HEK293 (cell line): ENCODE measurements around the gene ZNF618.

ENCODE experiments used
- ATF2 ChIP-seq: fragments of 450-650 bp; formaldehyde crosslinking; IDR thresholded peaks from 2 replicates; pipeline ENCODE4 v1.5.1; 2016; ENCODE audit warnings: missing biosample characterization, missing genetic modification characterization, low read depth
- CTCF ChIP-seq: fragments of 450-650 bp; formaldehyde crosslinking; IDR thresholded peaks from 2 replicates; pipeline ENCODE4 v1.5.1; 2016; ENCODE audit warnings: missing biosample characterization, missing genetic modification characterization
- MZF1 ChIP-seq: fragments of 450-650 bp; formaldehyde crosslinking; IDR thresholded peaks from 2 replicates; pipeline ENCODE4 v1.5.1; 2017; ENCODE audit warnings: missing biosample characterization, missing genetic modification characterization, borderline replicate concordance
- PATZ1 ChIP-seq: fragments of 450-650 bp; formaldehyde crosslinking; IDR thresholded peaks from 2 replicates; pipeline ENCODE4 v1.5.1; 2016; ENCODE audit warnings: missing biosample characterization, missing genetic modification characterization
- REST ChIP-seq: fragments of 450-650 bp; formaldehyde crosslinking; IDR thresholded peaks from 2 replicates; pipeline ENCODE4 v1.5.1; 2016; ENCODE audit warnings: missing biosample characterization, missing genetic modification characterization
- TCF7L2 ChIP-seq: IDR thresholded peaks from 2 replicates; pipeline ENCODE4 v1.6.1; 2011; ENCODE audit warnings: low read depth, mild to moderate bottlenecking, inconsistent platforms, low read length, moderate library complexity, borderline replicate concordance
- TRIM28 ChIP-seq: IDR thresholded peaks from 2 replicates; pipeline ENCODE4 v1.6.1; 2011; ENCODE audit warnings: low read length, control low read depth, borderline replicate concordance
- ZBTB21 ChIP-seq: fragments of 450-650 bp; formaldehyde crosslinking; IDR thresholded peaks from 2 replicates; pipeline ENCODE4 v1.5.1; 2017; ENCODE audit warnings: missing biosample characterization, missing genetic modification characterization
- ZBTB44 ChIP-seq: fragments of 450-650 bp; IDR thresholded peaks from 2 replicates; pipeline ENCODE4 v1.5.1; 2018; ENCODE audit warnings: missing biosample characterization, mild to moderate bottlenecking, missing genetic modification characterization
- ZBTB8A ChIP-seq: fragments of 450-650 bp; formaldehyde crosslinking; IDR thresholded peaks from 2 replicates; pipeline ENCODE4 v1.5.1; 2016; ENCODE audit warnings: missing biosample characterization, missing genetic modification characterization
- ZNF10 ChIP-seq: fragments of 450-650 bp; formaldehyde crosslinking; IDR thresholded peaks from 2 replicates; pipeline ENCODE4 v1.5.1; 2017; ENCODE audit warnings: missing biosample characterization, missing genetic modification characterization
- ZNF362 ChIP-seq: fragments of 450-650 bp; formaldehyde crosslinking; IDR thresholded peaks from 2 replicates; pipeline ENCODE4 v1.5.1; 2016; ENCODE audit warnings: missing biosample characterization, missing genetic modification characterization

GRCh38 chr9:114050646-114051045, 174.5 kb downstream of the ZNF618 start:
- TF ChIP-seq ZNF10 (tag by site-specific recombination) (no peak), ZBTB8A (no peak), CTCF (tag by site-specific recombination) (no peak), MZF1 (tag by site-specific recombination) (no peak), PATZ1 (tag by site-specific recombination) (no peak), ATF2 (tag by site-specific recombination) (no peak), ZNF362 (no peak), REST (no peak), ZBTB21 (tag by site-specific recombination) (no peak), TRIM28 (no peak), ZBTB44 (tag by site-specific recombination) (no peak), TCF7L2 (no peak)
